T1000 (cell line): ENCODE results near the gene FRMD5.
A peak's percentile ranks its signal among the peaks of the same experiment; 100 is the strongest.
"Not testable (repeated sequence)": the region's sequence is repeated elsewhere in the genome, so short reads cannot be mapped to it uniquely, and the experiment has no call there.

ENCODE experiments used
- DNase-seq: peaks from one replicate; lab custom pipeline; 2025; ENCODE audit warnings: mixed read lengths; lab: John Stamatoyannopoulos, UW

Gene FRMD5

GRCh38 chr15:44195151-44195740, at the start of gene FRMD5:
TSS of gene FRMD5 (minus strand) at chr15:44195271.
- DNase-seq = peak; percentile 93

GRCh38 chr15:44243829-44244228, 48.8 kb upstream of the FRMD5 start:
- no peak for DNase-seq

- no peak for DNase-seq
These were observed 48.1 kb upstream of the FRMD5 start for GRCh38 chr15:44243141-44243540.

- DNase-seq = no peak
These were observed 36.8 kb upstream of the FRMD5 start for GRCh38 chr15:44231842-44232241.

- not testable (repeated sequence) for DNase-seq
These were observed 34.2 kb upstream of the FRMD5 start for GRCh38 chr15:44229301-44229700.

GRCh38 chr15:44227584-44227983, 32.5 kb upstream of the FRMD5 start:
- DNase-seq = no peak

- not testable (repeated sequence) for DNase-seq
These were observed 31.9 kb upstream of the FRMD5 start for GRCh38 chr15:44227001-44227400.

GRCh38 chr15:44222478-44222877, 27.4 kb upstream of the FRMD5 start:
- DNase-seq = no peak

- DNase-seq = no peak
These were observed 24.0 kb upstream of the FRMD5 start for GRCh38 chr15:44219073-44219472.

GRCh38 chr15:44216958-44217357, 21.9 kb upstream of the FRMD5 start:
- no peak for DNase-seq

- no peak for DNase-seq
These were observed 20.5 kb upstream of the FRMD5 start for GRCh38 chr15:44215594-44215993.

GRCh38 chr15:44208956-44209355, 13.9 kb upstream of the FRMD5 start:
- no peak for DNase-seq

- no peak for DNase-seq
These were observed 12.6 kb upstream of the FRMD5 start for GRCh38 chr15:44207643-44208042.

- no peak for DNase-seq
These were observed 4.3 kb upstream of the FRMD5 start for GRCh38 chr15:44199393-44199792.

- peak; percentile 72 for DNase-seq
These were observed 534 bp downstream of the FRMD5 start for GRCh38 chr15:44194323-44195150.

- DNase-seq = no peak
These were observed 1.3 kb downstream of the FRMD5 start for GRCh38 chr15:44193651-44194322.

GRCh38 chr15:44188795-44189194, 6.3 kb downstream of the FRMD5 start:
- no peak for DNase-seq

GRCh38 chr15:44186705-44187104, 8.4 kb downstream of the FRMD5 start:
- DNase-seq = no peak

GRCh38 chr15:44183363-44183762, 11.7 kb downstream of the FRMD5 start:
- no peak for DNase-seq

GRCh38 chr15:44181410-44181809, 13.7 kb downstream of the FRMD5 start:
- no peak for DNase-seq

- no peak for DNase-seq
These were observed 17.9 kb downstream of the FRMD5 start for GRCh38 chr15:44177139-44177538.

GRCh38 chr15:44173813-44174212, 21.3 kb downstream of the FRMD5 start:
- no peak for DNase-seq

GRCh38 chr15:44163370-44163769, 31.7 kb downstream of the FRMD5 start:
- no peak for DNase-seq
